Activated CD8-positive, alpha-beta memory T cell treated with anti-CD3 and anti-CD28 coated beads for 48 hours (primary cell): ENCODE results near the gene MTLN.
"Not testable (repeated sequence)": the region's sequence is repeated elsewhere in the genome, so short reads cannot be mapped to it uniquely, and the experiment has no call there.

Source experiments
- DNase-seq, 3 experiments: peaks; one replicate each; pipeline ENCODE4 v3.0.0-alpha.2; 2020; ENCODE audit warnings: low read depth in 2 of 3, low spot score in 2 of 3

The MTLN gene

GRCh38 chr2:110204408-110205385, 7.7 kb downstream of the MTLN start, which contains the start of gene NPHP1:
Gene NPHP1, minus strand, starts transcription at chr2:110205013. Its CDS starts 45 bp downstream, at chr2:110204968.
- DNase-seq = peak; percentile 65 to 84 (median 68)

- DNase-seq = no peak
Measured at GRCh38 chr2:110198016-110198415, 14.3 kb downstream of the MTLN start.

- DNase-seq = no peak
Measured at GRCh38 chr2:110197452-110197851, 14.9 kb downstream of the MTLN start.

- not testable (repeated sequence) for DNase-seq
Measured at GRCh38 chr2:110190169-110190568, 22.2 kb downstream of the MTLN start.

- DNase-seq = no peak
Measured at GRCh38 chr2:110182449-110182848, 29.9 kb downstream of the MTLN start.

- DNase-seq = no peak
Measured at GRCh38 chr2:110180036-110180435, 32.3 kb downstream of the MTLN start.

- DNase-seq = no peak
Measured at GRCh38 chr2:110173523-110173922, 38.8 kb downstream of the MTLN start.

GRCh38 chr2:110172506-110172905, 39.8 kb downstream of the MTLN start:
- DNase-seq = no peak

- no peak for DNase-seq
Measured at GRCh38 chr2:110170102-110170501, 42.2 kb downstream of the MTLN start.

- no peak for DNase-seq
Measured at GRCh38 chr2:110167326-110168000, 44.9 kb downstream of the MTLN start.

- no peak for DNase-seq
Measured at GRCh38 chr2:110166266-110166665, 46.1 kb downstream of the MTLN start.
